ENCODE results near the gene ZDHHC6. TPM values are rescaled to one million over a fixed set of nuclear protein-coding genes. Genes with fewer than 3 reads are reported as not detected.
A peak's percentile ranks its signal among the peaks of the same experiment; 100 is the strongest.
"Not testable (repeated sequence)": the region's sequence is repeated elsewhere in the genome, so short reads cannot be mapped to it uniquely, and the experiment has no call there.

Gene ZDHHC6
- total RNA-seq, result 29.6 TPM

- DNase-seq, result peak; percentile 90
These were observed at the start of gene ZDHHC6, which contains the start of gene VTI1A for GRCh38 chr10:112446855-112447619. ZDHHC6 (minus strand) TSS chr10:112446914; CDS start chr10:112445436, 1,478 bp downstream. VTI1A (plus strand) TSS chr10:112447215; CDS start chr10:112447374, 159 bp downstream.

GRCh38 chr10:112492736-112493135 is 46.0 kb upstream of the ZDHHC6 start:
- no peak for DNase-seq

GRCh38 chr10:112491144-112491543 is 44.4 kb upstream of the ZDHHC6 start:
- no peak for DNase-seq

- peak; percentile 70 for DNase-seq
These were observed 43.8 kb upstream of the ZDHHC6 start for GRCh38 chr10:112490545-112490944.

GRCh38 chr10:112487964-112488363 is 41.2 kb upstream of the ZDHHC6 start:
- no peak for DNase-seq

GRCh38 chr10:112484399-112484798 is 37.7 kb upstream of the ZDHHC6 start:
- no peak for DNase-seq

- DNase-seq, result peak; percentile 49
These were observed 34.9 kb upstream of the ZDHHC6 start for GRCh38 chr10:112481602-112482001.

- peak; percentile 24 for DNase-seq
These were observed 29.0 kb upstream of the ZDHHC6 start for GRCh38 chr10:112475575-112476218.

- DNase-seq, result peak; percentile 52
These were observed 25.3 kb upstream of the ZDHHC6 start for GRCh38 chr10:112471878-112472487.

GRCh38 chr10:112467541-112468075 is 20.9 kb upstream of the ZDHHC6 start:
- DNase-seq, result no peak

GRCh38 chr10:112466802-112467201 is 20.1 kb upstream of the ZDHHC6 start:
- DNase-seq, result no peak

GRCh38 chr10:112465299-112465883 is 18.7 kb upstream of the ZDHHC6 start:
- DNase-seq, result no peak

GRCh38 chr10:112464074-112464473 is 17.4 kb upstream of the ZDHHC6 start:
- not testable (repeated sequence) for DNase-seq

GRCh38 chr10:112461029-112461887 is 14.5 kb upstream of the ZDHHC6 start:
- DNase-seq, result no peak

GRCh38 chr10:112460366-112460765 is 13.7 kb upstream of the ZDHHC6 start:
- no peak for DNase-seq

GRCh38 chr10:112456533-112456932 is 9.8 kb upstream of the ZDHHC6 start:
- no peak for DNase-seq

GRCh38 chr10:112454910-112455779 is 8.4 kb upstream of the ZDHHC6 start:
- no peak for DNase-seq

- DNase-seq, result no peak
These were observed 2.2 kb upstream of the ZDHHC6 start for GRCh38 chr10:112448888-112449287.

- no peak for DNase-seq
These were observed 860 bp upstream of the ZDHHC6 start for GRCh38 chr10:112447620-112447928.

GRCh38 chr10:112446055-112446854 is 459 bp downstream of the ZDHHC6 start:
- DNase-seq, result peak; percentile 8

Data from tongue (tissue), 2 donors.